ENCODE data around the gene MAD1L1.
A peak's percentile ranks its signal among the peaks of the same experiment; 100 is the strongest.

Gene MAD1L1

GRCh38 chr7:2217206-2217605, 15.5 kb downstream of the MAD1L1 start:
- no peak for DNase-seq

GRCh38 chr7:2215851-2216250, 16.9 kb downstream of the MAD1L1 start:
- DNase-seq: no peak

- DNase-seq: peak; percentile 87
Measured at GRCh38 chr7:2214636-2215035, 18.1 kb downstream of the MAD1L1 start.

- DNase-seq: no peak
Measured at GRCh38 chr7:2213551-2214215, 19.1 kb downstream of the MAD1L1 start.

GRCh38 chr7:2212906-2213305, 19.8 kb downstream of the MAD1L1 start:
- DNase-seq: no peak

- DNase-seq: no peak
Measured at GRCh38 chr7:2211926-2212325, 20.8 kb downstream of the MAD1L1 start.

GRCh38 chr7:2211259-2211880, 21.4 kb downstream of the MAD1L1 start:
- DNase-seq: no peak

GRCh38 chr7:2210551-2211258, 22.0 kb downstream of the MAD1L1 start:
- no peak for DNase-seq

GRCh38 chr7:2209961-2210323, 22.8 kb downstream of the MAD1L1 start:
- no peak for DNase-seq

GRCh38 chr7:2209146-2209960, 23.4 kb downstream of the MAD1L1 start:
- peak; percentile 46 for DNase-seq

- no peak for DNase-seq
Measured at GRCh38 chr7:2208712-2209111, 24.0 kb downstream of the MAD1L1 start.

- no peak for DNase-seq
Measured at GRCh38 chr7:2205036-2205780, 27.5 kb downstream of the MAD1L1 start.

- no peak for DNase-seq
Measured at GRCh38 chr7:2204446-2204845, 28.3 kb downstream of the MAD1L1 start.

- DNase-seq: no peak
Measured at GRCh38 chr7:2203766-2204300, 28.9 kb downstream of the MAD1L1 start.

- DNase-seq: no peak
Measured at GRCh38 chr7:2202901-2203765, 29.6 kb downstream of the MAD1L1 start.

GRCh38 chr7:2202361-2202761, 30.4 kb downstream of the MAD1L1 start:
- DNase-seq: no peak

GRCh38 chr7:2201686-2202360, 30.9 kb downstream of the MAD1L1 start:
- DNase-seq: no peak

- no peak for DNase-seq
Measured at GRCh38 chr7:2201128-2201527, 31.6 kb downstream of the MAD1L1 start.

GRCh38 chr7:2200584-2200980, 32.2 kb downstream of the MAD1L1 start:
- DNase-seq: no peak

GRCh38 chr7:2199956-2200583, 32.7 kb downstream of the MAD1L1 start:
- DNase-seq: no peak

Data from activated CD4-positive, alpha-beta T cell treated with anti-CD3 and anti-CD28 coated beads, Interleukin-2, Interleukin-6, amounts not matched to agents 100 ng/mL and 50 ng/mL, durations not matched to agents 16 hours and 8 hours (primary cell).